ENCODE data around the gene TRAF3.
A peak's percentile ranks its signal among the peaks of the same experiment; 100 is the strongest.
"Not testable (repeated sequence)": the region's sequence is repeated elsewhere in the genome, so short reads cannot be mapped to it uniquely, and the experiment has no call there.

TRAF3 gene

DNA sequence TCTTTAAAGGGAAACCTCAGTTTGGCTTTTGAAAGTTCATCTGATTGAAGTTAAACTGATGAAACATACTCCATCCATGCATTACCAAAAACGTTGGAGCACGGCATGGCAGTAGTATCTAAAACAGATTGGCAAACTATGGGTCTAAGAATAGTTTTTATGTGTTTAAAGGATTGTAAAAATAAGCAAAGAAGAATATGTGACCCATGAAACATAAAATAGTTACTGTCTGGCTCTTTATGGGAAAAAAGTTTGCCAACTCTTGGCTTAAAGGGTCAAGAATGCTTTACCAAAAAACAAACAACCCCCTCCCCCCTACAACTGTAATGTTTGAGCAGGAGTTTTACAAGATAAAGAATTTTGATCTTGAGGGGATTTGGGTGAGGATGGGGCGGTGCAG is 32.6 kb downstream of the TRAF3 start:
- DNase-seq = no peak

DNA sequence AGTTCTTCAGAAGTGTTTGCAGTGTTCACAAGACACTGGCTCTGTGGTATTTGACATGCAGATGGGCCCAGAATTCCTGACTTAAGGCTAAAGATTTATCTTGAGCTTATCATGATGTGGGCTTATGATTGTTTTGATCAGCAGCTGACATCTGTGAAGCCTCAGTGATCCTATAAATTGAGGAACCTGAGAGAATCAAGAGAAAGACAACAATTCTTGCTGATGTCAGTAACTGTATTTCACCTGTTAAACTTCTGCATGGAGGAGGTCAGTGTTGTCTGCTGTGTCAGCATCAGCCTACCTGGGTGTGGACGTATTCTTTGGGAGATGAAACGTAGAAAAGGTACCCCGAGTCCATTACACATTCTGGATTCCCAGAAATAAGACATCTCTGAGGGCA is 33.3 kb downstream of the TRAF3 start:
- DNase-seq = no peak

DNA sequence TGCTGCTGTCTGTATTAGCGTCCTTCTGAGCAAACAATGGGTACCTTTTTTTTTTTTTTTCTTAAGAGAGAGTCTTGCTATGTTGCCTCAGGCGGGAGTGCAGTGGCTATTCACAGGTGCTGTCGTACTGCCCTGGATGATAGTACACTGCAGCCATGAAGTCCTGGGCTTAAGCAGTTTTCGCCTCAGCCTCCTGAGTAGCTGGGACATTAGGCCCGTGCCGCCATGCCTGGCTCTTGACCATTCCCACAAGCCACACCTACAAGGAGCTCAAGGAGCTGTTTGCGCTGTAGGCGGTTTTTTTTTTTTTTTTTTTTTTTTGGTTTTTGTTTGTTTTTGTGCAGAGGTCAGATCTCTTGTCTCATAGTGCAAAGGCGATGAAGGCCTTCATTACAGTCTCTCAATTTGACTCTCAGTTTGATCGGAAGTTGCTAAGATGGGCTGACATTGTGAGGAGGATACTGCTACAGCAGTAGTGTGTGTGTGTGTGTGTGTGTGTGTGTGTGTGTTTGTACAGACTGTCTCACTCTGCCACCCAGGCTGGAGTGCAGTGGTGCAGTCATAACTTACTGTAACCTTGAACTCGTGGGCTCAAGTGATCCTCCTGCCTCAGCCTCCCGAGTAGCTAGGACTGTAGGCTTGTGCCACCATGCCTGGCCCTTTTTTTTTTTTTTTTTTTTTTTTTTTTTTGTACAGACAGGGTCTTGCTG is 34.2 kb downstream of the TRAF3 start:
- no peak for DNase-seq

DNA sequence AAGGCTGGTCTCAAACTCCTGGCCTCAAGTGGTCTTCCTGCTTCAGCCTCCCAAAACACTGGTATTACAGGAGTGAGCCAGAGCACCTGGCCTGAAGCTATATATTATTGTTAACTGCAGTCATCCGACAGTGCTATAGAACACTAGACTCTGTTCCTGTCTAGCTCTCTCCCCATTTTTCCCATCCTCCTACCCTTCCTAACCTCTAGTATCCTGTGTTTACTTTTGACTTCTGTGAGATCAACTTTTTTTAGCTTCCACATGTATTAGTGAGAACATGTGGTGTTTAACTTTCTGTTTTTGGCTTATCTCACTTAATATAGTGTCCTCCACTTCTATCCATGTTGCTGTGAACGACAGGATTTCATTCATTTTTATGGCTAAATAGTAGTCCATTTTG is 34.7 kb downstream of the TRAF3 start:
- DNase-seq = no peak

DNA sequence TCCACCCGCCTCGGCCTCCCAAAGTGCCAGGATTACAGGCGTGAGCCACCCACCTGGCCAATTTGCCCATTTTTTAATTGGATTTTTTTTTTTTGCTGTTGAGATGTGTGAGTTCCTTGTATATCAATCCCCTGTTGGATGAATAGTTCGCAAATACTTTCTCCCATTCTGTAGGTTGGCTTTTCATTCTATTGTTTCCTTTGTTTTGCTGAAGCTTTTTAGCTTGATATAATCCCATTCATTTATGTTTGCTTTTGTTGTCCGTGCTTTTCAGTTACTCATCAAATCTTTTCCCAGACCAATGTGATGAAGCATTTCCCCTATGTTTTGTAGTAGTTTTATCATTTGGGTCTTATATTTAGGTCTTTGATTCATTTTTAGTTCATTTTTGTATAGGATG is 36.4 kb downstream of the TRAF3 start:
- no peak for DNase-seq

DNA sequence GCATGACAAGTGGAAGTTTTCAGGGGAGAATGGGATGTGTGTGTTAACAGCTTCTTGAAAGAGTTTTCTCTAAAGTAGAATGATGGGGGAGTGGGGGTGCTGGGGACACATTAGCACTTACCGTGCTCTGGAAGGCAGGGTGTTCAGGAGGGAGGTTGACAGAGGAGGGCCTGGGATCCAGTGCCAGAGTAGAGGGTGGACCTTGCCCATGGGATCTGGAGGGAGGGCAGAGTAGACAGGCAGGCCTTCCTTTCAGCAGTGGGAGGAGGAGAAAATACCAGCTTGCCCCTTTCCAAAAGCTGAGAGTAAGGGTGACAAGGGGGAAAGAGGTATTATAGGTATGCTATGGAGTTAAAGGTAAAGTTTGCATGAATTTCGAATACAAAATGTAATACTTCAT is 40.1 kb downstream of the TRAF3 start:
- no peak for DNase-seq

DNA sequence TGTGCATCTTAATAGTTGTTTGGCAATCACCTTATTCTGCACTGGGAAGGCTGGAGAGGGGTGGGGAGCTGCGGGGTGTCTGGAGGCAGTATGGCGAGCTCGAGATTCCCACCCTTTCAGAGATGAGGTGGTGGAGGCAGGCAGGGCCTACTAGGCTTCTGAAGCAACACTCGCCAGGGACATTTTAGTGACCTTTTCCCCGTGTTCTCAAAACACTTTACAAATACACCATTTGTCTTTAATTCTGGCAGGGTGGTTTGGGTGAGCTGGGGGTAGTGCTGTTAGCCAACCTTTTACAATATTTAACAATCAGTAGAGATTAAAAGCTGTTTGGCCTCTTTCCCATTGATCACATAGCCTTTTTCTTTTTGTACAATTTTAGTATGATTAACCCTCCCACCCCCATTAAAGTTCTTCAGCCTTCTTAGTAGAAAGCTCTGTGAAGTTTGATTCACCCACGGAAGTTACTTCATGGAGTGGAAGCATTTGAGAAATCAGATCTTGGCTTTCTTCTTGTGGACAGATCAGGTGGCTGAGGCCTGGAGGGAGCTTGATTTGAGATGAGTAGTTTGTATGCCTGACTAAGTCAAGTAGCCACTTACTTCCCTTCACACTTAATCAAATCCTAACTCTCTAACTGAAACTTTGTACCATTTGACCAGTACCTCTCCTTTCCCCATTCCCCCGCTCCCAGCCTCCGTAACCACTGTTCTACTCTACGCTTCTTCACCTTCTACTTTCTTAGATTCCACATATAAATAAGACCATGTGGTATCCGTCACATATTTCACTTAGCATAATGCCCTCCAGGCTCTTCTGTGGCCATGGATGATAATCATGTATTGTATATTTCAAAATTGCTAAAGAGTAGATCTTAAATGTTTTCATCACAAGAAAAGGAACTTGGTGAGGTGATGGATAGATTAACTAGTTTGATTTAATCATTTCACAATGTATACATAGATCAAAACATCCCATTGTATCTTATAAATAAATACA is 41.0 kb downstream of the TRAF3 start:
- no peak for DNase-seq

DNA sequence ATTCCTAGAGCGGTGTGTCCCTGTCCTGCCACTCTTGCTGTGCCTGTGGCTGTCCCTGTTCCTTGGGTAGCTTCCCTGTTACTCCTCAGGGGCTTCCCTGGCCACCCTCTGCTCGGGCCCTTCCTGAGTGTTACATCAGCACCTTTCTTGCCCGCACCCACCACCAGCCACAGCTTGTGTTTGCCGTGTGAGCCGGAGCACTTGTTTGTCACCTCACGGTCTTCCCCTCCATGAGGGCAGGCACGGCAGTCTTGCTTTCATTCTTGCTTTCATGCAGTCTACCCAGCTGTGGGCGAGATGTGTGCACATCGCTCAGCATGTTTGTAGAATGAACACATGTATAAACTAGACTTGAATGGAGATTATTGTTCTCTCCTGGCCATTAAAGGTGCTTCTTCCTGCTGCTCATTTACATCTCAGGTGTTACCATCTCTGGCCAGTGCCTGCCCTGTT is 42.0 kb downstream of the TRAF3 start:
- DNase-seq = no peak

DNA sequence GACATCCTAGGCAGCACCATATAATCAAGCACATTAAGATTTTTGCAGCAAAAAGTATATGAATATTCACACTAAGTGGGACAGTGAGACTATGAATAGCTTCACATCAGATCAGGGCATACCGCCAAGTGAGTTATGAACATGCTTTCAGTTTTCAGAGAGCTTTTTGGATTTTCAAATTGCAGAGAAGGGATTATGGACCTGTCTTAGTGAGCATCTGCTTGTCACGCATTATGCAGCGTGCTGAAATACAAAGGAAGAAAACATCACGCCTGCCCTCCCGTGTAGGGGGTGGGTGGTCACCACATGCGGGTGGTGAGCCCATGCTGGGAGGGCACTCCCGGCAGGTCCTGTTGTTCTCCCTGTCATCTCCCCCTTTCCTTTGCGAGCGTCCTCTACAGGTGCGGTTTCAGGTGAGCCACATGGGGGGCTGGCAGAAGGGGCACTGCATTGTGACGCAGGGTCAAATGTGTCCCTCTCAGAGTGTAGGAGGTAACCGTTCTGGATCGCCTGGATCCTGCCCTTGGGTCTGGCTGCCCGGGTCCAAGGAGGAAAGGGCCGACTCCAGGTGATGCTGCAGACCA is 42.6 kb downstream of the TRAF3 start:
- peak; percentile 35 for DNase-seq

DNA sequence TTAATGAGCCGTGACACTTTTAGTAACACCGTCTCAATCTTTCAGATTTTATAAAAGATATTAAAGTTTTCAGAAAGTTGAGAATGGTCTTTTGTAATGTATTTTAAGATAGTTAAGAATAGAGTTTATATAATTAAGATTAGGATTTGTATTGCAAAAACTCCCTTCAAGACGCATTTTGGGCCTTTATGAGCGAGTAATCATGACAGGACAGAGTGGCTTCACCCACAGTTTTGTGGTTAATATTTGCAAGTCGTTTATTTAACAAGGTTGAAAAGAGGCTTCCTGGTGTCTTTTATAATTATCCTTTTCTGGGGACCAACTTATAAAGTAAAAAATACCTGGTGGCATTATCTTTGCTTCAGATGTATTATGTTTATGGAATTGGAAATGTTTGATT is 44.0 kb downstream of the TRAF3 start:
- DNase-seq = no peak

DNA sequence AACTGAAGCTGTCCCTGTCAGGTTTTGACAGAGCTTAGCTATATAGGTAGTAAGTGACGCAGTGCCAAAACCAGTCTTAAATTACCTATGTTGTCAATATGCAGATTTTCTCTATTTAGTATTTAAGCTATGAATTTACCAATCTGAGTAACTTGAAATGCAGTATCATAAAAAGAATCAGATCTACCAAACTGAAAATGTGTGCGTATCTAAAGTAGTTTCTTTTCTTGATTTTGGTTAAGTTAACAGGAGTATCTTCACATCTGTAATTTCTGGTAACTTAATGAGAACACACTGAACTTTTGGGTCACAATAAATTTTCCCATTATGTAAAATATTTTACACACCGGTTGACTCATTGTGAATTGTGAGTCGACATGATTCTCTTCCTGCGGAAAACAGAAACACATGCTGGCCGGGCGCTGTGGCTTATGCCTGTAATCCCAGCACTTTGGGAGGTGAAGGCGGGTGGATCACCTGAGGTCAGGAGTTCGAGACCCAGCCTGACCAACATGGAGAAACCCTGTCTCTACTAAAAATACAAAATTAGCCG is 45.1 kb downstream of the TRAF3 start:
- peak; percentile 32 for DNase-seq

DNA sequence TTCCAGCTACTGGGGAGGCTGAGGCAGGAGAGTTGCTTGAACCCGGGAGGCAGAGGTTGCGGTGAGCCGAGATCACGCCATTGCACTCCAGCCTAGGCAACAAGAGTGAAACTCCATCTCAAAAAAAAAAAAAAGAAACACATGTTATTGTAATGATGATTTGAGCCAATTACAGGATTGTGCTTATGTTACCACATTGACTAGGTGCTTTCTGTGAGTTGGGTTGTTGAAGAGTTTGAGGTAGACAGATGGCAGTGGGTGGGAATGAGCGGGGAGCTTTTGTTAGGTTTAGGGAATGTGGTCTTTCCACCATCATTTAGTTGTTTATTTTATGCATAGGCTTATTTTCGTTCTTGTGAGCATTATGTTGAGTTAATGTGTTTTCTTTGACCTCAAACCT is 45.6 kb downstream of the TRAF3 start:
- DNase-seq = not testable (repeated sequence)

DNA sequence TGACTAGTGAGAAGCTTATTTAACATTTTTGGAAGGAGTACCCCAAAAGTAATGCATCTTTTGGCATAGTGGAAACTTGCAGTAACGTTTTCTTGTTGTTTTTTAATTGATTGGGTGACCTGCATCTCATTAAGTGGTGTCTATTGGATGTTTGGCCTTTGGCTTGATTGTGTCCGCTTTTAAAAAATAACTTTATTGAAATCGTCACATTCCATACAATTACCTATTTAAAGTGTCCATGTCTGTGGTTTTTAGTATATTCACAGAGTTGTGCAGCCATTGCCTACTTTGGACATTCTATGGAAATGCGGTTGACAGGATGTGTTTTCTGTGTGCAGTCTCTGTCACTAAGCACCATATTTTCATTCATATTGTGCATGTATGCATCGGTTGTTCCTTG is 46.3 kb downstream of the TRAF3 start:
- DNase-seq = no peak

DNA sequence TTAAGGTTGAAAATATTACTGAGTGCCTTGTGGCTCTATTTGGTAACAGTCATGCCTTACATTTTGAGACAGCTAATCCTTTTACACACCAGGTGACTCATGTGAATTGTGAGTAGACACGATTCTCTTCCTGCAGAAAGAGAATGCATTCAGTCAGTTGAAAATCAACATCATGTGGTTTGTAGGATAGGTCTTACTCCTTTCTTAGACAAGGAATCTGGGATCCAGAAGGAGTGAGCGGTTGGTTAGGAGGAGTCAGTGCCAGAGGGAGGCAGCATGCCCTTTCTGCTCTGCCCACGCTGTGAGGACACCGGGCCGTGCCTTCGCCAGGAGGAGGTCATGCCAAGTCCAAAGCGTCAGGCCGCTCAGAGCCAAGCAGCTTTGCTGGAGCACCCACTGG is 47.6 kb downstream of the TRAF3 start:
- DNase-seq = peak; percentile 70

DNA sequence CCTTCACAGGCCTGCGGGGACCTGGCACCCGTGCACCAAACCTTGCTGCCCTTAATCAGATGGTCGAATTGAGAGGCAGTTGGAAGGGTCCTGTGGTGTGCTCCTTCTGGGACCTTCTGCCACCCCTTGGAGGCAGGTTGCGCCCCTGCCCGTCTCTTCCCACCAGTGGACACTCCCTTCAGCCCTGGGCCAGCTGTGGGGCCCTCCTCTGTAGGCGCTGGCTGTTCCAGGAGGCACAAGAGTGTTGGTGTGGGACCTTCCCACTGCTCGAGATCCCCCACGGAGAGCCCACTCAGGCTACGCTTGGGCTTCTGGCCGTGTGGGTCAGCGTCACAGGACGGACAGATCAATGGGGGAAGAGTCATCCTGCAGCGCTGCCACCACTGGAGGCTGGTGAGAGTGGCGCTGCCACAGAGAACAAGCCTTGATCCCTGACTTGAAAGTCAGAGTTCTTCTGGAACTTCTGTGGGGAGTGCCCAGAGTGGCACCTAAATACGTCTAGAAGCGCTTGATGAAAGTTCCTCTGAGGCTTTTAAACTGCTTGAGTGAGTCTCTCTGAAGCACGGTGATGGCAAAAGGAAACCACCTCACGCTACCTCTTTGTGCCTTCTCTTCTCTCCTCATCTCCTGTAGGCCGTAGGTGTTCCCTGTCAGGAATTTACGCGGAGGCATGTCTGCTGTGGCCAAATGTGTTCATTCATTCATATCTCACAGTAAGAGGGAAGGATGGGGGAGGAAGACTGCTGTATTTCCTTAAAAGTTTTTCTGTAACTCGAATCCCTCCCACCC is 48.3 kb downstream of the TRAF3 start:
- no peak for DNase-seq

DNA sequence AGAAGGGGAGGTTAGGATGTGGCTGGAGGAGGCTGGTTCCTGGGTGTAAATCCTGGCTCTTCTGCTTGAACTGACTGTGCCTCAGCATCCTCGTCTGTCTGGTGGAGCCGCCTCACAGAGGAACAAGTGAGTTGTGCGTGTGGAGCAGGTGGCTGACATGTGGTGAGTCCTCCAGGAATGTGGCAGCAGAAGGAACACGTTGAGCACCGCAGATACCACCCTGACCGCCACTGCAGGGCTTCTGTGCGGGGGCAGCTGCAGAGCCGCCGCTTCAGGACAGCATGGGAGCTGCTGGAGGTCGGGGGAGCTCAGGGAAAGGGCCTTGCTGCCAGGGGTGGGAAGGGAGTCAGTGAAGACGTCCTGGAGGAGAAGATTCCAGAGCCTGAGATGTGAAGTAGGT is 48.9 kb downstream of the TRAF3 start:
- no peak for DNase-seq

DNA sequence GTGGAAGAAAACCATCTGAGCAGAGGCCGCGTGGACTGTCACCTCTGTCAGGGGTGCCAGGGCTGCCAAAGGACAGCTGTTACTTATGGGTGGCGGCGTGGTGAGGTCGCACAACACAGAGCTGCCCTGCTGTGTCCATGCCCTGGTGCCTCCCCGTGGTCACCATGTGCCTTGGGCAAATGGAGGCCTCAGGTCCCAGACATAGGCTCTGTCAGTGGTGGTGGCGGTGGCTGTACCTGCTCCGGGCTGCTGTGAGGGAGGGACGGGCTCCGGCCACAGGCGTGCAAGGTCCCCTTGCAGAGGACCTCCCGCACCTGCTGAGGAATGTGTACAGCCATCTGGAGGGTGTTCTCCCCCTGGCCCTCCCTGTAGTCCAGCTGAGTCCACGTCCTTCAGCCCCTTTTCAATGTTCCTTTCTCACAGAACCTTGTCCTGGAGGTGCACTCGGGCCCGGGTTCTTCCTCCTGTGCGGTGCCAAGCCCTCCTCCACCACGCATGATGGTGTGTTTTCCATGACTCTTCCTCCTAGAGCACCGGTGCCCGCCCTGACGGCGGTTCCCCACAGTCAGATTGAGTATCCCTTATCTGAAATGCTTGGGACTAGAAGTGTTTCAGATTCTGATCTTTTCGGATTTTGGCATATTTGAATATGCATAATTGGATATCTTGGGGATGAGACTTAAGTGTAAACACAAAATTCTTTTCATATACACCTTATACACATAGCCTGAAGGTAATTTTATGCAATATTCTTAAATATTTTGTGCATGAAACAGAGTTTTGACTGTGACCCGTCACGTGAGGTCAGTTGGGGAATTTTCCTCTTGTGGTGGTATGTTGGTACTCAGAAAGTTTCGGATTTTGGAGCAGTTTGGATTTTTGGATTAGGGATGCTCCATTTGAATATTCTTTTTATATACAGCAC is 49.8 kb downstream of the TRAF3 start:
- no peak for DNase-seq

DNA sequence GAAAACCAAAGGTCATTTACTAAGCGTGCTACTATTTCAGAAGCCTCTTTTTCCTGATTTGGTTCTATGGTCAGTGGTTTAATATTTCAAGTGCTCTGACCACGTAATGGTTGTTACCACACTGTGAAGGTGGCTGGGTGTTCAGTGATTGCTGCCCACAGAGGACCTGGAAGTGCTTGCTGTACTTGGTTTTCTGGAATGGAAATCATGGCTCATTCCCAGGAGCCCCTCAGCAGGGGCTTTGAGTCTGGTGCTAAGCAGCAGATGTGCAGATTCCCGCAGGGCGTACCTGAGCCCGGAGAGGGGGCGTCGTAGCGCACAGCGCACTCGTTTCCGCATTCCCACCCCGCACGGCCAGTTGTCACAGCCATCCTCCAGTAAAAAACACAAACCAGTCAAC is 50.5 kb downstream of the TRAF3 start:
- no peak for DNase-seq

DNA sequence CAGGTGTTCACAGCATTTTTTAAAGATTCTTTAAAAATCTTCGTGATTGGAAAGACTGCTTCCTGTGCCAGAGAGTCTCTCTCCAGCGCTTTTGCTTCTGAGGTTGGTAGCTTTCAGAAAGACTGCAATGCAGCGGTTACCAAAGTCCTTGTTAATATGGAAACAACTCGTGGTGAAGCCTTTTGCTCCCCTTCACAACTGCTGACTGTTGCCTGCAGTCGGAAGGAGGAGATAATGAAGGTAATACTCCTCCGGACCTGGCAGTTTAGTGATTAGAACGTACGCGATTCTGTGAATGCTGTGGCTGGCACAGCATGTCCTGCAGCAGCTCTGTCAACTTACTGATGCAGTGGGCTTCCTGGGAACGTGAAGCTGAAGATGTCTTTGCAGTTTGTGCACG is 50.9 kb downstream of the TRAF3 start:
- no peak for DNase-seq

DNA sequence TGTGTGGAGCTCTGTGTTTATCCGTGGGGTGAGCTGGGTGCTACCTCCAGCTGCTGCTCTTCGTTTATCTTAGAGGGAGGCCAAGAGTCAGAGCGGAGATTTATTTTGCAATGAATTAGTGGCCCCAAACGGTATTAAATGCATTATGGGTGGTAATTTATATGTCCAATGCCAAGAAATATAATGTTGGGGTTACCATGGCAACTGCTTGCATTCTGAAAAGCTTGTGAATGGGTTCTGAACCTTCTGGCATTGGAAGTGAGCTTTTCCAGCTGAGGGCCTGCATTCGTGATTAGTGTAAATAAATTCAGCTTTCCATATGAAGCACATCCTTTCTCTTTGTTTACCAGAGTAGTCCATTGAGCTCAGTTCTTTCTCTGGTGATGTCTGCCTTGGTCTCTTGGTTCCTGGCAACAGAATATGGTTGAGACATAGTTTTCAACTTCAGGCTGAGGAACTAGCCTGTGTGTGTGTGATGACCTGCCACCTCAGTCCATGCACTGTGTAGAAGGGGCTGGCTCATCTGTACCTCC is 51.8 kb downstream of the TRAF3 start:
- no peak for DNase-seq

DNA sequence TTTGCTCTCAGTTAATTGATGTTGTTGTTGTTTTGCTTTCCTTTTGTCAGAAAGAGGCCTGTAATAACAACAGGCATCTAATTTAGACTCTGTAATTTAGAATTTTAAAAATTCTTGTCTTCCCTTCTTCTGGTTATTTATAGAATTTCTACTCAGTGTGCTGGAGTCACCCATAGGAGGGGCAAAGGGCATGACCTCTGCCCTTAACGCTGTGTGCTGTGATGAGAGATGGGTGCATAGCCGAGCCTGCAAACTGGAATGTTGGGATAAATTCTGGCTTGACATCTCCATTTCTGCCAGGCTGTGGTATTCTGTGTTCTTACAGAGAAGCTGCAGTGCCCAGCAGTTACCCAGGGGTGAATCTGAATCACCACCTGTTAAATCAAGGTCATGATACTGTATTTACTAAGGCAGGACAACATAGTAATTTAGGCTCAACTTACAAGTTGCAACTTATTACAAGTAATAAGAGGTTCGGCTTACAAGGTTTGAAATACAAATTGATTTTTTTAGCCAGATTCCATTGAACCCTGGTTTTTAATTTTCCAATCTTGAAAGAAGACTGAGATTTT is 53.3 kb downstream of the TRAF3 start:
- no peak for DNase-seq
